ENCODE measurements around the gene EXT2.

GRCh38 chr11:44138286-44138685 is 42.8 kb downstream of the EXT2 start:
- TF ChIP-seq CTCF (IDR thresholded peaks at IDR 0.05) (no peak), POLR2A (IDR thresholded peaks at IDR 0.05) (no peak)
